Measurements from ENCODE around the gene CEP63.
A peak's percentile ranks its signal among the peaks of the same experiment; 100 is the strongest.

The CEP63 gene

DNA sequence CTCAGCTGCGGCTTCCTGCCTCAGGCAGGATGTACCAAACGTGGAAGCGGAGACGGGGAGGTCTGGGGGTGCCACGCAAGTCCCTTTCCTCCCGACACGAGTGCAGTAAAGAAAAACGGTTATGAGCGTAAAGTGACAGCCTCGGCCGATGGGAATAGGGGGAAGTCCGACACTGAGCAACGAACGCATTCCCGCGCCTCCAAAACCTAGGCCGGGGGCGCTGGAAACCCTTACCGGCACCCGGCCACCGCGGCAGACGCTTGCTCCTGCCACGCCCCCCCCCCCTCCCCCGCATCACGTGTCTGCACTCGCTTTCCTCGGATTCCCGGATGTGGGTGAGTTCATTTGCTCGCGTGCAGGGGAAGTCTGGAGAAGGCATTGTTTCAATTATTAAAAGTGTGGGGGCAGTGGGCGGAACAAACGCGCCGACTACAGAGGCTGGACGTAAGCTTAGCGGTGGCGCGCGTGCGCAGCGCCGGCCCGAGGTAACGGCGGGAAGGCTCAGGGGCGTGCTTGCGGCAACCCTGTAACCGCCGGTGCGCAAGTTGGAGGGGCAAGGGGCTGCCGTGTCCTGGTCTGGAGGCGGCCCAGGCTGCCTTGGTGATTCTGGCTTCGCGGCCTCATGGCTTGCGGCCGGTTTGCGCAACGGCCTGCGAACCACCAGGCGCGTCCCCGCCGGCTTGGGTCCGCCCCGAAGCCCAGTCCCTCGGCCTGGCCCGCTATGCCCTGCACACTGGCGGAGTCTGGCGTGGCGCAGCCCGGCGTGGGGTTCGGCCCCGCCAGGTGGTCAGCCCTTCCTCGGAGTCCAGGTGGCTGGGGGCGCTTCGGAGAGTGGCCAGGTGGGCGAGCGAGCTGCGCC is at the start of gene CEP63, which contains the start of gene ANAPC13:
CEP63 (plus strand) TSS at position 340 of the 859 bp plus-strand sequence. CDS start 9,264 bp downstream, outside the sequence.
ANAPC13 (minus strand) TSS at position 268 of the 859 bp plus-strand sequence. CDS start 3,081 bp downstream, outside the sequence.
- peak; percentile 89 to 94 for DNase-seq (ENCODE audit: low read depth in 2 of 2)

DNA sequence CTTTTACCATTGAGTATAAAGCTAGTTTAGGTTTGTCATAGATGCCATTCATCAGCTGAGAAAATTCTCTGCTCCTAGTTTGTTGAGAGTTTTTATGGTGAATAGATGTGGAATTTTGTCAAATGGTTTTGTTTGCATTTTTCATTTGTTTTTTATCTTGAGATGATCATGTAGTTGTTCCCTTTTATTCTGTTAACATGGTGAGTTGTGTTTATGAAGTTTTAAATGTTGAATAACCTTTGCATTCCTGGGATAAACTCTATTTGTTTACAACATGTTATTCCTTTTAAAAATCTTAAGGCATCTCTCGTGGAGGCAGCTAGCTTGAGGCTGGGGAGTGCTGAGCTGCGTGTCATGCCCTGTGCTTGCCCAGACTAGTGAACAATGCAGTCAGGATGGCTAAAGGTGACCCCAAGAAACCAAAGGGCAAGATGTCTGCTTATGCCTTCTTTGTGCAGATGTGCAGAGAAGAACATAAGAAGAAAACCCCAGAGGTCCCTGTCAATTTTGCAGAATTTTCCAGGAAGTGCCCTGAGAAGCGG is 48.6 kb upstream of the CEP63 start:
- DNase-seq (ENCODE audit: low read depth in 2 of 2): no peak

DNA sequence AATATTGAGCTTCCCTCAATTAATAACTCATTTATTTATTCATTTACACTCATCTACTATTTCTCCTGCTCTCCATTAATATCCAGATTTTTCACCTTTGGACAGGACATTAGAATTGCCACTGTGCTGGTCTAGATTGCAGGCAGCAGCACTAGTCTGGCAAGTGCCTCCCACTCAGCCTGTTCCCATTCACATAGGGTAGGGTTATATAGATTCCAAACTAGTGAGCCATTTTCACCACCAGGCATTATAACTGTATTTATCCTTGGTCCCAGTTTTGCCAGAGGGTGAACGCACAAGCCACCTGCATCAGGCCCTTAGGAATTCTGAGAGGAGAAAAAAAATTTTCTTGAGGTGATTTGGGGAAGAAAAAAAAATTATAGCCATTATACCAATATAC is 44.5 kb upstream of the CEP63 start:
- no peak for DNase-seq (ENCODE audit: low read depth in 2 of 2)

DNA sequence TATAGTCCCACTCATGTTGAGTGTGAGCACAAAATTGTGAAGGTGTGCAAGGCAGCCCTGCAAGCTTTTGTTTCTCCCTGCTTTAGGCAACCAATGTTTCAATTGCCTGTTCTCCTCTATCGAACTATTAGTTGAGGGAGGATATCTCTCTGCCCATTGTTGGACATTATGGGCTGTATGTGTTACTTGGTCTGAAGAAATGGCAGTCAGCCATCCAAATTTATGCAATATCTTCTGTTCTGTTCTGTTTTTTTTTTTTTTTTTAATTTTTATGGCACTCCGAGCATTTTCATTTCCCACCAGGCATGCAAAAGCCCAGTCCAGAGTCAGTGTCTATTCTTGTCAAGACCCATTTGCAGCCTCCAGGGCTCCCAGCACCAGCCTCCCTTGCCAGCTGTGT is 44.0 kb upstream of the CEP63 start:
- DNase-seq (ENCODE audit: low read depth in 2 of 2): no peak

DNA sequence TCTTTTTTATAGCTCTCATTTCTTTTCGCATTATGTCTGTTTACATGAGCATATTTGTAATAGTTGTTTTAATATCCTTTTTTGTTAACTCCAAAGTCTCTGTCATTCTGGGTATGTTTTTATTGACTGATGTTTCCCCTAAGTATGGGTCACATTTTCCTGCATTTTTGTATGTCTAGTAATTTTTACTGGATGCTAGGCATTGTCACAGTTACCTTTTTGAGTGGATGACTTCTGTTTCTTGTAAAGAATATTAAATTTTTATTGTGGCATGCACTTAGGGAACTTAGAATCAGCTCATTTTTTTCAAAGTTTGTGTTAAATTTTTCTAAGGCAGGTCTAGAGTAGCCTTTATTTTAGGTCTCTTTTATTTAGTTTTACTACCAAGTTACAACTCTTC is 40.8 kb upstream of the CEP63 start:
- DNase-seq (ENCODE audit: low read depth in 2 of 2): no peak

DNA sequence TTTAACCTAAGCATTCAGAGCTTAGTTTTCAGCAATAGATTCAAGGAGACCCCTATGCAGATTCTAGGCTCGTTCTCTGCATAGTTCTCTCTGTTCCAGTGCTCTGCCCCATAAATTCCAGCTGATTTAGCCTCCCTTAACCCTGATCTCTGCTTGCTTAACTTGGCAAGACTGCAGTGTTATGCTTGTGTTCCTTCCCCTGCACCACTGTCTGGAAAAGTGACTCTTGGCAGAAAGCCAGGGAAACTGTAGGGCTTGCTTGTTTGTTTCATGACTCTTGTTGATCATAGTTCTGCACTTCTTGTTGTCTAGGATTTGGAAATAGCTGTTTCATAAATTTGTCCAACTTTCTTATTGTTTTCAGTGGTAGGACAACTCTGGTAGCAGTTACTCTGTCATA is 40.2 kb upstream of the CEP63 start:
- DNase-seq (ENCODE audit: low read depth in 2 of 2): no peak

DNA sequence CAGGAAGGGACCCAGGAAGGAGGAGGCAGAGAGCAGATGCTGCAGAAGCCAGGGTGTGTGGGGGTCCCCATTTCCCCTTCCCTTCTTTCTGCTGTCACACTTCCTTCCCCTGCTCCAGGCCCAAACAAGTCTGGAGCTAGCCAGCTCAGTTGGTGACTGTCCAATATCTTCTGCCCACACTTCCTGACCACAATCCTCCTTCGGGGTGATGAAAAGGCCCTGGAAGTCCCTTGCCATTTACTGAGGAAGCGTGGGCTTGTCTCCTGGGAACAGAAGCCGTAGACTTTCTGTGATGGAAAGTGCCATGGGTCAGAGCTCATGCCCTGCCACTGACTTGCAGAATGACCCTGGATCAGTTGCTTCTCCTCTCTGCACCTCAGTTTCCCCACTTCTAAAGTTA is 39.1 kb upstream of the CEP63 start:
- no peak for DNase-seq (ENCODE audit: low read depth in 2 of 2)

DNA sequence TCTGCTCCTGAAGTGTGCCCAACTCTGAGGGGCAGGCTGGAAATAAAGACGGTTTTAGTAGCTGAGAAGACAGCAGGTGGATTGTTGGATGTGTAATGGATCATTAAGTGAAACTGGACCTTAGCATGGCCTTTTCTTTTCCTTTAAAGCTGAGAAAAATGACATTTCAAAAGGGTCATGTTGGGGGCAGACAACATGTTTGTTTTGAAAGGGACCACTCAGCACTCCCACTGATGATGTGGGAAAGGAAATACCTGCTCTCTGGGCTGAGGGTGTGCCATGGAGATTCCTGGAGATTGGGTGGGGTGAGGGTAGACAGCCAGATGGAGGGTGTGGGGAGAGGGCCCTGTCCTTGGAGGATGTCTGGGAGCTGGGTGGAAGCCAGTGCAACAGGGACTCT is 38.5 kb upstream of the CEP63 start:
- DNase-seq (ENCODE audit: low read depth in 2 of 2): no peak

DNA sequence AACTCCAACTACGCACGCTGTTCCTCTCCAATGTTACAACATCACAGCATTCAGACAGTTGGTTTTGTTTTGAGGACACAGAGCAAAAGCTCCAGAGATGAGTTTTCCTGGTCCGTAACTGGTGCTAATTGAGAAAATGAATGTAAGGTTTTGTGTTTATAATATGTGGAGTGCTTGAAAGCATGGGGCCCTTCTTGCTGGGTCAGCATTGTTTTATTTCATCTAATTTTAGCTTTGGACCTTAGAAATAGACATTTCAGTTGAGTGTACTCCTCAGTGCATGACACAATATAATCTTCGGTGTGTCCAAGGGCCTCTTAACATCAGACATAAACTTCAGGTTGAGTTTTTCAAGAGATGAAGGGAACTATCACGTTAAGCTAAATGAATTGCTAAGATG is 37.2 kb upstream of the CEP63 start:
- no peak for DNase-seq (ENCODE audit: low read depth in 2 of 2)

DNA sequence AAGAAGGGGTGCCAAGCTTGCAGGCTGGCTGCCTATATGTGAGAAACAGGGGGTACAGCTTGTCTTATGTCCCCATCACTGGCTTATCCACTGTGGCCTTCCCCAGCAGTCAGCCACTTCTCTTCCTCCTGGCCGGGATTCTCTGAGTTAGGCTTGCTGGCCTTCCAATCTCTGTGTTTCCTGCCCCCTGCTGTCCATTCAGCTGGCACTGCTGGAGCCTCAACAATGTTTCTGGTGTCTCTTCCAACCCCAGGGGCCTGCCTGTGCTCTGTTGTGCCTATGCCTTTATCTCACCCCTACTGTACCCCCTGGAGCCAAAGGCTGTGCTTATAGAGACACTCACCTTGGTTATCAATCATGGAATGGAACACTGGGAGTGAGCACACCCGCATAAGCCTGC is 36.6 kb upstream of the CEP63 start:
- no peak for DNase-seq (ENCODE audit: low read depth in 2 of 2)

DNA sequence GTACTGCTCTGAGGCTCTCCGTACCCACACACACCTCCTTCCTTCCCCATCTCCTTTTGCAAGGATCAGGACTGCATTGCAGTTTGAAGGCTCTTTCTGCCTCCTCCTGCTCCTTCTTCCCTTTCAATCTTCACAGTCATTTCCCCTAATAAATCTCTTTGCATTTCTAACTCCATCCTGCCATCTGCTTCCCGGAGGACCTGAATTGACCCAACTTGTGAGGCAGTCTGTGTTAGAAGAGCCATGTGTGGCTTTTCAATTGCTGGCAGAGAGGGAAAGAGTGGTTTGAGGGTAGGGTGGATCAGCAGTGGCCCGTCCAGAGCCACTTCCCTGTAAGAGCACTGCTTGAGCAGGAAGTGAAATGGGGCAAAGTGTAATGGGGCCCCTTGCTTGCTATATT is 35.9 kb upstream of the CEP63 start:
- no peak for DNase-seq (ENCODE audit: low read depth in 2 of 2)

DNA sequence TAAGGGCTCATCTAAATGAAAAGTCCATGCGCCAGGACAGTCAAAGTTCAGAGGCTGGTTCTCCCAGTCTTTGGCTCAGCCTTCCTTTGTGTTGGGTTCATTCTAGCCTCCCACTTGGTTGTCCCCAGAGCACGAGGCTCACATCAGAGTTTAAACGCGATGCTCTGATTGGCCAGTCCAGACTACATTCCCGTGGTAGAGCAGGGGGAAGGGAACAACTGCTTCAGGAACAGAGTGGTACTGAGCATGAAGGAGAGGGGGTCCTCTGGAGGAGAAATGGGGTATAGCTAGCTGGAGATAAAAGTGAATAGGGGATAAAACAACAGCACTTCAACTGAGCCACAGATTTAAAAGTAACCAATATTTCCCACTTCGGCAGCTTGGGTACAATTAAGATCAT is 32.2 kb upstream of the CEP63 start:
- DNase-seq (ENCODE audit: low read depth in 2 of 2): no peak

DNA sequence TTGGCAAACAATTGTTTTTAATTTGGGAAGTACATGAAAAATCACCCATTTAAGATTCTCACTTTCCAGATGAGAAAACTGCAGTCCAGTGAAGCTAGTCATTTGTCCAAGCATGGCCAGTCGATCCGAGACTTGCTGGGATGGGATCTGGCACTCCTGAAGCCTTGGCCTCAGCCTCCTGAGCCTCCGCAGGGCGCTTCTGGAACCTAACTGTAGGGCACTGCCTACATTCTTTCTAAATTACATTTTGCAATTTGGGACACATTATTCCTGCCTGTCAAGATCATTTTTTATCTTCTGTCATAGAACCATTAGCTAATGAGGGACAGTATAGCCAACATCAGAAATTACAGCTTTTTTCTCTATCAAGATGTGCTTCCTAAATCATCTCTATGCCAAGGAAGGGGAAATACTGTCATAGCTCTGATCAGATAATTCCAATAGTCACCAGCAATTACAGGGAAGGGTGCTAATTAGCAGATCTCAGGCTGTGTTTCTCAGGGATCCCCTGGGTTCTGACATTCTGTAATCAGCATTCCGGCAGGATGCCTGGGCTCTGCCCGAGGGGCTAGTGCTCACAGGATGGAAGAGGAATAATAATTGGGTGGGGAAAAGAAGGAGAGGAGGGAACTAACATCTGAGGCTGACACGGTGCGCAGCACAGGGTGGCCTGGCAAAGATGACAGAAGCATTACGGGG is 28.3 kb upstream of the CEP63 start:
- no peak for DNase-seq (ENCODE audit: low read depth in 2 of 2)

DNA sequence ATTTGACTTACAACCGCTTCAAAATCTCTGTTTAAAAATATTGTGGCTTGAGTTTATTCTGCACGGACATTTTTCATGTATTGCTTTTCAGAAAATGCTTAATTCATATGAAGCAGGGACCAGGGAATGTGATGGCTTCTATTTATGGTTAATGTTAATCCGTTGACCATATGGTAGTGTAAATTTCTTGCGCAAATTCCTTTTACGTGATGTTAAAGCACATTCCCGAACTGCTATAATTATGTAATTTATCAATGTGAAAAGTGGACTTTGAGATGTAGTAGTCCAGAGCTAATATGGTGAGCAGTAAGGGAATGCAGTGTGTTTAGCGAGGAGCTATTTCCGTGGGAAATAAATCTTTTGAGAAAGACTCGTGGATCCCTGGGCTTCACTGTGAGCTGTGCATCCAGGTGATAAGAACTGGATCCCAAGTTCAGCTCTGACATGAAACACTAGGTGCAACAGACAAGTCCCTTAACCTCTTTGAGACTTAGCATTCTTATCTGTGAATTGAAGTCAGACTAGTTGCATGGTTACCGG is 27.4 kb upstream of the CEP63 start:
- no peak for DNase-seq (ENCODE audit: low read depth in 2 of 2)

DNA sequence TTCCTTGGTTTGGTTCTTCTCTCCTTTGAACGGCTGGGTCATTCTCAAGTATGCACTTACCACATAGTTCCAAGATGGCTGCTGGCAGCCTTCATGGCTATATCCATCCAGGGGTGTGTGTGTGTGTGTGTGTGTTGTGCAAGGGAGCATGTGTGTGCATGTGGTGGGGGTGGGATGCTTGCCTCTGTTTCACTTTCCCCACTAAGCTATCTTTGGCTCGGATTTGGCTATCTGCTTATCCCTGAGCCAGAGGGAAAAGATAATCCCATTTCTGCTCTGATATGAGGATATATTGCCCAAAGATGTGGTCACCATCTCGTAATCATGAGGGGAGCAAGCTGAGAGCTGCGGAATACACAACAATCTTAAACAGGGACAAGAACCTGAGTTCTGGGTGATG is 26.3 kb upstream of the CEP63 start:
- DNase-seq (ENCODE audit: low read depth in 2 of 2): no peak

DNA sequence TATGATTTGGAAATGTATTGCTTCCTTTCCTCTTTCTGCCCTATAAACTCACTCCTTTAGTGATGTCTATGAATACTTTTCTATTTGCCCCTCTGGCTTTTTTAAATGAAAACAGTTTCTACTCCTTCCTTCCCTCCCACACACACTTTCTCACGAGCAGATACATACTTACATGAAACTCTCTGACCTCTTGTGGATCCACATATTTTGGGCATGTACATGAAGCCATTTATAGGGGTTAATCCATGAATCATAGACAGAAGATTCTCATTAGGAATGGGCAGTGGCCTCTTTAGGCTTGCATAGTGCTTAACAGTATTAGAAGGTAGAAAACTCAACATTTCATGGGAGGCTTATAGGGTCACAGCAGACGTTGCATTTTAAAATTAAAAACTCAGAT is 24.9 kb upstream of the CEP63 start:
- no peak for DNase-seq (ENCODE audit: low read depth in 2 of 2)

DNA sequence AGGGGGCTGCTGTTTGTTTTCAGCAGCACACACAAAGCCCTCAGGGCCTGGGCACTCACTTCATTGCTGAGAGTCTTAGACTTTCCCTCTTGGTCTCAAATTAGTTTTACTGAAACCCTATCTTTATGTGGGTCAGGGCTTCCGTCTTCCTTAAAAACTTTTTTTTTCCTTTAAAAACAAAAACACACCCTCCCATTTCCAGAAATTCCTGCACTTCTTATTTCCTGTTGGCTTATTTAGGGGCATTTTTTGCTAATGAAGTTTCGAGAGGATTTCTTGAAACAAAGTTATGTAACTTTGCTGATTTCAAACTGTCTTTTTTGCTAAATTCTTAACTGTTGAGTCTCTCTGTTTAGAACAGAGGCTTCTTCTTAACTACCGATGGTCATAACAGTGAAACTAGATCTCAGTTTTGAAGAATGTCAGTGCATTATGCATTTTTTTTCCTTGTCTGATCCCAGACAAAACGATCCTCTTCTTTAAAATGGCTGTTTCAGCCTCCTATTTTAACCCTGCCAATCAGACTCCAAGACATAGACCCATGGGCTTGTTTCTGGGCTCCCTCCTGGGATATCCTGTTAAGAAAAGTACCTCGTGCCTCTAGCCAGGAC is 23.4 kb upstream of the CEP63 start:
- no peak for DNase-seq (ENCODE audit: low read depth in 2 of 2)

DNA sequence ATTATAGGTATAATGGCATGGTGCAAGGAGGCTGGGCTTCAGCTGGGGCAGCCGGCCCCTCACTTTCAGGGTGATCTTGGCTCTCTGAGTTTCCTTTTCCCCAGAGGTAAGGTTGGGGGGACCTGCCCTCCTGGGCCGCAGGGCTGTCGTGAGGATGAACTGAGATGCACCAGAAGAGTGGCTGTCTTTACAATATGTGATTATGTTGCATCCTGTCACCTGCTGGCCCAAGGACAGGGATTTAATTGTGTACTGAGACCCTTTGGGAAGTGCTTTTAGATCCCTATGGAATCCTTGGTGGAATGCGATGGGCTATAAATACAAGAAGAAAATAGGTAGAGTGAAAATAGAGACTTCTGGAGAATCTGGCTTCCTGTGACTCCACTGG is 22.2 kb upstream of the CEP63 start:
- DNase-seq (ENCODE audit: low read depth in 2 of 2): no peak

DNA sequence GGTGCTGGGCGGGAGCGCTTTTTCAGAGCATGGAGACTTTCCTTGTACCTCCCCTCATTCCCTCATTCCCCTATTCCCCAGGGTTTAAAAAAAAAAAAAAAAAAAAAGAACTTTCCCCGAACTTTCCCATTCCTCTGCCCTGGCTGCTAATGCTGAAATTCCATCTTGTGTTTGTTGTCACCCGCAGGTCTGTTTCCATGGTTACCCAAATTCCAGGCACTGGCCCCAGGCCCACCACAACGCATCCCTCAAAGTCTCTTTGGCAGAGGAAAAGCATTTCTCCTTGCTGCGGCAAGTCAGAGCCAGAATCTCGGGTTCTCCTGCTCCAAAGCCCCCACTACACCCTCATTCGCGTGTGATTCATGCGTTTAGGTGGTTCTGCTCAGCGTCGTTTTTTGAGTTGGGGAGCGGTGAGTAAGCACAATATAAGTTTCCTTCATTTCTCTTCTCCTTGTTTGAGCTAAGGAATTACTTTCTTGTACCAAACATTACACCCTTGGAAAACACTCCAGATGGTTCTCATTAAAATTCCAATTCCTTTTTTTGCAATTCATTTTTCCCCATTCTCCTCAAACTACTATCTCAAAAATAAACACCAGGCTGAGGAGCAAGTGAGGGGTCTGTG is 21.7 kb upstream of the CEP63 start:
- no peak for DNase-seq (ENCODE audit: low read depth in 2 of 2)

DNA sequence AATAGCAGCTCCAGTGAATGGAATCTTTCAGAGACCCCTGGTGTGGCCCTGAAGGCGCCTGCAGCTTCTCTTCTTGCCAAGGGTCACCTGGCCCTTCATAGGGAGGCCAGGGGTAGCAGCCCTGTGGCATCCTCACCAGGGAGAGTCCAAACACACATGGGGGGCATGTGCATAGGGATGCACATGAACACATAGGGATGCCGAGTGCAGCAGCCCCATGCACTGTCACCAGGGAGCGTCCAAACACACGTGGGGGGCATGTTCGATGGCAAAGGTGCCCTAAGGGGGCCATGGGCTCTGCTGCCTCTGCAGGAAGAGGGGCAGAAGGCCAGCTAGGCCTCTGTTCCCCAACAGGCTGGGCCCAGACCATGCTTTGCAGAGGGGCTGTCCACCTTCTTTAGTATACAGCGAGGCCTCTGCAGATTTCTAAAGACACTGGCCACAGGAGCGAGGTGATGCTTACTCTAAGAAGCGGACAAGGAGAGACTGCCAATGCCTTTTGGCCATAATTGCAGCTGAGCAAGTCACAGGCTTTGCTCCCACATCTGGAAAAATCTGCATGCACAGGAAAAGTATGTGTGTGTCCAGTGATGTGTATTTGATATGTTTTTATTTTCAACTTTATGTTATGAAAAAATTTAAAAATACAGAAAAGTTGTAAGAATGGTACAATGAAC is 21.0 kb upstream of the CEP63 start:
- DNase-seq (ENCODE audit: low read depth in 2 of 2): no peak

DNA sequence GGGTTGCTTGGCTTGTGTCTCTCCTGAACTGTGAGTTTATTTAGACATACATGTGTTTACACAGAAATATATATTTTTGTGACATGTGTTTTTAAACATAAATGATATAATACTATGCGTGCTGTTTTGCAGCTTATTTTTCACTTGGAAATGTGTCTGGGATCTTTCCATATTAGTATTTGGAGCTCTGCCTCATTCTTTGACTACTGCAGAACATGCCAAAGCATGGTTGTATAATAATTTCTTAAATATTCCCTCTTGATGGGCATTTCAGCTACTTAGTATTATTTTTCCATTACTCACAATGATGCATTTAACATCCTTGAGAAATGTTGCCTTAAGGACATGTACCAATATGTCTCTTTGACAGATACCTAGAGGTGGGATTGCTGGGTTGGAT is 19.5 kb upstream of the CEP63 start:
- no peak for DNase-seq (ENCODE audit: low read depth in 2 of 2)
